HL-60 (cell line): Measurements from ENCODE around the gene NEU4.

Experiments used
- GABPA ChIP-seq: IDR thresholded peaks from 2 replicates; pipeline ENCODE4 v1.6.1; 2012; ENCODE audit warnings: low read depth
- TF ChIP-seq, protein P1 (sequence below): IDR thresholded peaks from one replicate; pipeline ENCODE4 v1.5.1; 2011; ENCODE audit warnings: low read length, control low read depth, inconsistent platforms; ENCODE audit not compliant: insufficient read depth

GRCh38 chr2:241762321-241762932, 46.6 kb upstream of the NEU4 start:
- TF ChIP-seq, protein P1, sequence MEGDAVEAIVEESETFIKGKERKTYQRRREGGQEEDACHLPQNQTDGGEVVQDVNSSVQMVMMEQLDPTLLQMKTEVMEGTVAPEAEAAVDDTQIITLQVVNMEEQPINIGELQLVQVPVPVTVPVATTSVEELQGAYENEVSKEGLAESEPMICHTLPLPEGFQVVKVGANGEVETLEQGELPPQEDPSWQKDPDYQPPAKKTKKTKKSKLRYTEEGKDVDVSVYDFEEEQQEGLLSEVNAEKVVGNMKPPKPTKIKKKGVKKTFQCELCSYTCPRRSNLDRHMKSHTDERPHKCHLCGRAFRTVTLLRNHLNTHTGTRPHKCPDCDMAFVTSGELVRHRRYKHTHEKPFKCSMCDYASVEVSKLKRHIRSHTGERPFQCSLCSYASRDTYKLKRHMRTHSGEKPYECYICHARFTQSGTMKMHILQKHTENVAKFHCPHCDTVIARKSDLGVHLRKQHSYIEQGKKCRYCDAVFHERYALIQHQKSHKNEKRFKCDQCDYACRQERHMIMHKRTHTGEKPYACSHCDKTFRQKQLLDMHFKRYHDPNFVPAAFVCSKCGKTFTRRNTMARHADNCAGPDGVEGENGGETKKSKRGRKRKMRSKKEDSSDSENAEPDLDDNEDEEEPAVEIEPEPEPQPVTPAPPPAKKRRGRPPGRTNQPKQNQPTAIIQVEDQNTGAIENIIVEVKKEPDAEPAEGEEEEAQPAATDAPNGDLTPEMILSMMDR: no peak
- TF ChIP-seq GABPA: no peak
